Vein endothelial cell (primary cell): ENCODE data around the gene PAGE5. TPM values are rescaled to one million over a fixed set of nuclear protein-coding genes. Genes with fewer than 3 reads are reported as not detected.

Experiments
- total RNA-seq: library from RNA; depleted of rRNA; stranded (reverse); fragments of >200 nt; gene quantifications from 2 replicates; pipeline ENCODE4 v1.2.3, GENCODE V29; 2012

The PAGE5 gene, protein sequence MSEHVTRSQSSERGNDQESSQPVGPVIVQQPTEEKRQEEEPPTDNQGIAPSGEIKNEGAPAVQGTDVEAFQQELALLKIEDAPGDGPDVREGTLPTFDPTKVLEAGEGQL
- not detected in 2 replicates for total RNA-seq

DNA sequence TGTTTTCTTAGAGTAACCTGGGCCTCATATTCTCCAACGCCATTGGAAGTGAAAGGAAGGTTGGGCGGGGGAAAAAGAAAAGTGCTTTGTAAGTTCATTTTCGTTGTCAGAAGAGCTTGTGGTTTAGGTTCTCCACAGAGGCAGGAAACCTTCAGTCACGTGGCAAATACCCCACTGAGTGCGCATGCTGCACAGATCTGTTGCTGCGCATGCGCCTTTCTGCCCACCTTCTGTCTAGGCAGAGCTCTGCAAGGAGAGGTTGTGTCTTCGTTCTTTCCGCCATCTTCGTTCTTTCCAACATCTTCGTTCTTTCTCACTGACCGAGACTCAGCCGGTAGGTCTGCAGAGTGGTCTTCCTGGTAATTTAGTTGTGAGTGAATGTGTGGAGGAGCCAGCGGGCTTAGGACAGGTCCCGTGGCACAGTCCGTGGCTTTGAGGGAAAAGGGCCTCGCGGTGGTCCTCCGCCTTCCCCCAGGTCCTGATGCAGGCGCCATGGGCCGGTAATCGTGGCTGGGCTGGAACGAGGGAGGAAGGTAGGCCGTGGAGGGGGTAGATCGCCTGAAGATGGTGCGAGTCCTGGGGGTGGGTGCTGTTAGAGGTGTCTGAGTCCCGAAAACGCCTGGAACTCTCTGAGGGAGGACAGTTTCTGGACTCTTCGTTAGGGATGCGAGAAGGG is at the start of gene PAGE5:
Gene PAGE5 (plus strand): TSS at position 228 of the 676 bp plus-strand sequence. CDS start 1,037 bp downstream, outside the sequence.

DNA sequence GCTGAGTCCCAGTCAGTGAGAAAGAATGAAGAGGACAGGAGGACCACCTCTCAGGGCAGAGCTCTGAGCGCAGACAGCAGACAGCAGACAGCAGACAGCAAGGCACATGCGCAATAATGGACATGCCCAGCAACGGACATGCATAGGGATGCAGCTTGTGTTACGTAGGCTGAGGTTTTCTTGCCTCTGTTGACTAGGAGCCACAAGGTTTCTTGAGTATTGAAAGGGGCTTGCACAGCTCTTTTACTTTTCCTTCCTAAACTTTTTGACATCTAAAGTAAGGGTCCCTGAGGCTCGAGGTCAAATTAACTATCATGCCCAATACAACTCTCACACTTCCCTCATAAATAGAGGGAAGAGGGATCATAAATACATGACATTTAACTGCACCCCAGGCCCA is 44.7 kb downstream of the PAGE5 start, which contains the start of gene PAGE3:
Gene PAGE3 (minus strand): TSS at position 101 of the 400 bp plus-strand sequence. CDS start 1,013 bp downstream, outside the sequence.

Other genes starting within 250 kb of the PAGE5 start
- gene PFKFB1, start 226.2 kb upstream of the PAGE5 start, total RNA-seq, result under 0.01 and 0.10 TPM in 2 replicates
- gene APEX2, start 220.0 kb upstream of the PAGE5 start, total RNA-seq, result 14.3 and 18.3 TPM in 2 replicates
- gene ALAS2, start 189.4 kb upstream of the PAGE5 start, total RNA-seq, result not detected in 2 replicates
- not detected in 2 replicates for gene PAGE2B, start 145.3 kb upstream of the PAGE5 start, total RNA-seq
- gene PAGE2, start 131.3 kb upstream of the PAGE5 start, total RNA-seq, result not detected in 2 replicates
- not detected in 2 replicates for gene PAGE3, start 44.6 kb downstream of the PAGE5 start, total RNA-seq
- gene MAGEH1, start 231.8 kb downstream of the PAGE5 start, total RNA-seq, result 26.6 and 33.3 TPM in 2 replicates